SK-N-SH (cell line): ENCODE data around the gene TMEM89.

ENCODE experiments used
- FOXM1 ChIP-seq: IDR thresholded peaks from 2 replicates; pipeline ENCODE4 v1.4.0; 2012; ENCODE audit warnings: low read depth, mild to moderate bottlenecking
- MXI1 ChIP-seq: IDR thresholded peaks from 2 replicates; pipeline ENCODE4 v1.6.1; 2012; ENCODE audit warnings: mild to moderate bottlenecking, low read depth, low read length, improper control_type of control experiment
- NRF1 ChIP-seq: IDR thresholded peaks from 2 replicates; pipeline ENCODE4 v1.6.1; 2012; ENCODE audit warnings: low read depth, mild to moderate bottlenecking, low read length
- POLR2AphosphoS5 ChIP-seq: IDR thresholded peaks from 2 replicates; pipeline ENCODE4 v1.6.1; 2012; ENCODE audit warnings: low read depth, low read length
- RAD21 ChIP-seq: IDR thresholded peaks from 2 replicates; pipeline ENCODE4 v1.6.1; 2012; ENCODE audit warnings: mild to moderate bottlenecking, low read length
- SIN3A ChIP-seq: IDR thresholded peaks from 2 replicates; pipeline ENCODE4 v1.6.1; 2012; ENCODE audit warnings: low read depth, mild to moderate bottlenecking, low read length, moderate library complexity, borderline replicate concordance
- TAF1 ChIP-seq: IDR thresholded peaks from 2 replicates; pipeline ENCODE4 v1.6.1; 2012; ENCODE audit warnings: low read depth, mild to moderate bottlenecking, low read length, moderate library complexity, borderline replicate concordance
- TEAD4 ChIP-seq: IDR thresholded peaks from 2 replicates; pipeline ENCODE4 v1.4.0; 2012; ENCODE audit warnings: mild to moderate bottlenecking, borderline replicate concordance; ENCODE audit not compliant: insufficient read depth
- YY1 ChIP-seq: IDR thresholded peaks from 2 replicates; pipeline ENCODE4 v1.4.0; 2012; ENCODE audit warnings: low read depth, mild to moderate bottlenecking
- TF ChIP-seq, protein P1 (sequence below): IDR thresholded peaks from 2 replicates; pipeline ENCODE4; 2012
- TF ChIP-seq, protein P2 (sequence below): fragments of 200-600 bp; sonication (generic); IDR thresholded peaks from 2 replicates; pipeline ENCODE4 v1.6.1; 2017; ENCODE audit warnings: antibody characterized with exemption, mild to moderate bottlenecking, moderate library complexity
- TF ChIP-seq, protein P3 (sequence below): fragments of 150-350 bp; IDR thresholded peaks from 2 replicates; pipeline ENCODE4 v1.6.1; 2016; ENCODE audit warnings: mild to moderate bottlenecking, low read depth, low read length
- TF ChIP-seq, protein P4 (sequence below): IDR thresholded peaks from 2 replicates; pipeline ENCODE4 v1.6.1; 2012; ENCODE audit warnings: mild to moderate bottlenecking, low read depth, low read length, moderate library complexity

DNA sequence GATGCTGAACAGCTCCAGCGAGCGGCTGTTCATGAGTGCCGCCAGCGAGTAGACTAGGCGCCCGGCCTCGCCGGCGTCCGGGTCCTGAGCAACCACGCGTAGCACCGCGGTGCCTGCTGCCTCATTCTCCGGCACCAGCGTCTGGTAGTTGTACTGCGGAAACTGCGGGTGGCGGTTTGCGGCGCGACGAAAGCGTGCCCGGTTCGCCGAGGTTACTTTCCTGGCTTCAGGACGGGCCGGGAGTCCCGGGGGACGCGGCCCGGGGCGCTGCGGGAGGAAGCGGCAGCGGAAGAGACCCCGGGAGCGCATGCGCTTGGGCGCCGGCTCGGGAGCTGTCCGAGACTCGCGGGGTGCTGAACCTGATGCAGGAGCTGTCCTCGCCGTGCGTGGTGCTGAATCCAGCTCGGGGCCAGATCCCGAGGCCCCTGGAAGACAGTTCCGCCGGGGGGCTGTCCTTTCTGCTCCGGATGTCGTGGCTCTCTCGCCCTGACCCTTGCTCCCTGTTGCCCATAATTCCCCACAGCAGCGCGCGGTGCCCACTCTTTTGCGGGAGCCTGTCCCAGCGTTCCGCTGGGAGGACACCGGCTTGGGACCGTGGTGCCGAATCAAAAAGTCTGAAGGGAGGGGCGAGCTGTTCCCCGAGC is 40.1 kb upstream of the TMEM89 start:
- TF ChIP-seq POLR2AphosphoS5 (no peak), YY1 (no peak), RAD21 (no peak), NRF1 (no peak), FOXM1 (no peak), TEAD4 (no peak), TAF1 (no peak), MXI1 (no peak), SIN3A (peak; percentile 96)
- TF ChIP-seq, protein P1, sequence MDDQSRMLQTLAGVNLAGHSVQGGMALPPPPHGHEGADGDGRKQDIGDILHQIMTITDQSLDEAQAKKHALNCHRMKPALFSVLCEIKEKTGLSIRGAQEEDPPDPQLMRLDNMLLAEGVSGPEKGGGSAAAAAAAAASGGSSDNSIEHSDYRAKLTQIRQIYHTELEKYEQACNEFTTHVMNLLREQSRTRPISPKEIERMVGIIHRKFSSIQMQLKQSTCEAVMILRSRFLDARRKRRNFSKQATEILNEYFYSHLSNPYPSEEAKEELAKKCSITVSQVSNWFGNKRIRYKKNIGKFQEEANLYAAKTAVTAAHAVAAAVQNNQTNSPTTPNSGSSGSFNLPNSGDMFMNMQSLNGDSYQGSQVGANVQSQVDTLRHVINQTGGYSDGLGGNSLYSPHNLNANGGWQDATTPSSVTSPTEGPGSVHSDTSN: no peak
- TF ChIP-seq, protein P2, sequence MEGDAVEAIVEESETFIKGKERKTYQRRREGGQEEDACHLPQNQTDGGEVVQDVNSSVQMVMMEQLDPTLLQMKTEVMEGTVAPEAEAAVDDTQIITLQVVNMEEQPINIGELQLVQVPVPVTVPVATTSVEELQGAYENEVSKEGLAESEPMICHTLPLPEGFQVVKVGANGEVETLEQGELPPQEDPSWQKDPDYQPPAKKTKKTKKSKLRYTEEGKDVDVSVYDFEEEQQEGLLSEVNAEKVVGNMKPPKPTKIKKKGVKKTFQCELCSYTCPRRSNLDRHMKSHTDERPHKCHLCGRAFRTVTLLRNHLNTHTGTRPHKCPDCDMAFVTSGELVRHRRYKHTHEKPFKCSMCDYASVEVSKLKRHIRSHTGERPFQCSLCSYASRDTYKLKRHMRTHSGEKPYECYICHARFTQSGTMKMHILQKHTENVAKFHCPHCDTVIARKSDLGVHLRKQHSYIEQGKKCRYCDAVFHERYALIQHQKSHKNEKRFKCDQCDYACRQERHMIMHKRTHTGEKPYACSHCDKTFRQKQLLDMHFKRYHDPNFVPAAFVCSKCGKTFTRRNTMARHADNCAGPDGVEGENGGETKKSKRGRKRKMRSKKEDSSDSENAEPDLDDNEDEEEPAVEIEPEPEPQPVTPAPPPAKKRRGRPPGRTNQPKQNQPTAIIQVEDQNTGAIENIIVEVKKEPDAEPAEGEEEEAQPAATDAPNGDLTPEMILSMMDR: no peak
- TF ChIP-seq, protein P3, sequence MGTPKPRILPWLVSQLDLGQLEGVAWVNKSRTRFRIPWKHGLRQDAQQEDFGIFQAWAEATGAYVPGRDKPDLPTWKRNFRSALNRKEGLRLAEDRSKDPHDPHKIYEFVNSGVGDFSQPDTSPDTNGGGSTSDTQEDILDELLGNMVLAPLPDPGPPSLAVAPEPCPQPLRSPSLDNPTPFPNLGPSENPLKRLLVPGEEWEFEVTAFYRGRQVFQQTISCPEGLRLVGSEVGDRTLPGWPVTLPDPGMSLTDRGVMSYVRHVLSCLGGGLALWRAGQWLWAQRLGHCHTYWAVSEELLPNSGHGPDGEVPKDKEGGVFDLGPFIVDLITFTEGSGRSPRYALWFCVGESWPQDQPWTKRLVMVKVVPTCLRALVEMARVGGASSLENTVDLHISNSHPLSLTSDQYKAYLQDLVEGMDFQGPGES: no peak
- TF ChIP-seq, protein P4, sequence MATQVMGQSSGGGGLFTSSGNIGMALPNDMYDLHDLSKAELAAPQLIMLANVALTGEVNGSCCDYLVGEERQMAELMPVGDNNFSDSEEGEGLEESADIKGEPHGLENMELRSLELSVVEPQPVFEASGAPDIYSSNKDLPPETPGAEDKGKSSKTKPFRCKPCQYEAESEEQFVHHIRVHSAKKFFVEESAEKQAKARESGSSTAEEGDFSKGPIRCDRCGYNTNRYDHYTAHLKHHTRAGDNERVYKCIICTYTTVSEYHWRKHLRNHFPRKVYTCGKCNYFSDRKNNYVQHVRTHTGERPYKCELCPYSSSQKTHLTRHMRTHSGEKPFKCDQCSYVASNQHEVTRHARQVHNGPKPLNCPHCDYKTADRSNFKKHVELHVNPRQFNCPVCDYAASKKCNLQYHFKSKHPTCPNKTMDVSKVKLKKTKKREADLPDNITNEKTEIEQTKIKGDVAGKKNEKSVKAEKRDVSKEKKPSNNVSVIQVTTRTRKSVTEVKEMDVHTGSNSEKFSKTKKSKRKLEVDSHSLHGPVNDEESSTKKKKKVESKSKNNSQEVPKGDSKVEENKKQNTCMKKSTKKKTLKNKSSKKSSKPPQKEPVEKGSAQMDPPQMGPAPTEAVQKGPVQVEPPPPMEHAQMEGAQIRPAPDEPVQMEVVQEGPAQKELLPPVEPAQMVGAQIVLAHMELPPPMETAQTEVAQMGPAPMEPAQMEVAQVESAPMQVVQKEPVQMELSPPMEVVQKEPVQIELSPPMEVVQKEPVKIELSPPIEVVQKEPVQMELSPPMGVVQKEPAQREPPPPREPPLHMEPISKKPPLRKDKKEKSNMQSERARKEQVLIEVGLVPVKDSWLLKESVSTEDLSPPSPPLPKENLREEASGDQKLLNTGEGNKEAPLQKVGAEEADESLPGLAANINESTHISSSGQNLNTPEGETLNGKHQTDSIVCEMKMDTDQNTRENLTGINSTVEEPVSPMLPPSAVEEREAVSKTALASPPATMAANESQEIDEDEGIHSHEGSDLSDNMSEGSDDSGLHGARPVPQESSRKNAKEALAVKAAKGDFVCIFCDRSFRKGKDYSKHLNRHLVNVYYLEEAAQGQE: peak; percentile 99
